SK-N-SH (cell line): ENCODE measurements around the gene ARHGAP5. TPM values are rescaled to one million over a fixed set of nuclear protein-coding genes. Genes with fewer than 3 reads are reported as not detected.

ENCODE experiments used
- CTCF ChIA-PET: fragments of 300-600, 350-600 bp; formaldehyde crosslinking; extraction: SDS; loops from one replicate; lab custom pipeline; 2021; lab: Yijun Ruan, JAX
- POLR2A ChIA-PET: fragments of 350-600 bp; sonication (Branson Sonifier 250); formaldehyde crosslinking; extraction: SDS; loops from one replicate; lab custom pipeline; 2020; ENCODE audit warnings: antibody characterized with exemption, inconsistent platforms; lab: Yijun Ruan, JAX
- DNase-seq: peaks from one replicate; pipeline ENCODE4 v3.0.0; 2012
- H2AFZ ChIP-seq: fragments of 200-600 bp; sonication (generic); 2 replicates; pipeline ENCODE4 v1.8.1; 2016; ENCODE audit warnings: antibody characterized with exemption, mild to moderate bottlenecking, low read depth
- H3F3A ChIP-seq: fragments of 200-600 bp; sonication (generic); replicated peaks from 2 replicates; pipeline ENCODE3; 2016; ENCODE audit warnings: antibody characterized with exemption, mild to moderate bottlenecking; ENCODE audit not compliant: insufficient read depth
- H3K27ac ChIP-seq, 2 experiments: fragments of 200-500 bp in 1 of 2; fragments of 200-600 bp in 1 of 2; sonication (Bioruptor generic) in 1 of 2; sonication (generic), shearing (Covaris generic) in 1 of 2; 2 replicates each; pipeline versions ENCODE4 v1.5.1 to v1.6.1; 2014 to 2016; ENCODE audit warnings: low read depth in 2 of 2, inconsistent platforms in 1 of 2, low read length in 1 of 2, mild to moderate bottlenecking in 1 of 2, mixed read lengths in 1 of 2
- H3K27me3 ChIP-seq: fragments of 200-600 bp; sonication (generic), shearing (Covaris generic); 2 replicates; pipeline ENCODE4 v1.6.1; 2016; ENCODE audit warnings: mixed run types; ENCODE audit not compliant: insufficient read depth
- H3K36me3 ChIP-seq, 2 experiments: fragments of 200-500 bp in 1 of 2; fragments of 200-600 bp in 1 of 2; sonication (Bioruptor generic) in 1 of 2; sonication (generic) in 1 of 2; replicated peaks in 1 of 2; 2 replicates each; pipeline versions ENCODE3 to v1.5.1; 2014 to 2016; ENCODE audit warnings: low read length in 1 of 2, mild to moderate bottlenecking in 1 of 2; ENCODE audit not compliant: insufficient read depth in 2 of 2, control insufficient read depth in 1 of 2
- H3K4me1 ChIP-seq, 2 experiments: fragments of 200-500 bp in 1 of 2; fragments of 200-600 bp in 1 of 2; sonication (Bioruptor generic) in 1 of 2; sonication (generic), shearing (Covaris generic) in 1 of 2; 2 replicates each; pipeline versions ENCODE4 v1.5.1 to v1.6.1; 2014 to 2016; ENCODE audit warnings: low read depth in 1 of 2, low read length in 1 of 2, mixed run types in 1 of 2; ENCODE audit not compliant: insufficient read depth in 2 of 2, control insufficient read depth in 1 of 2
- H3K4me2 ChIP-seq: fragments of 200-600 bp; sonication (generic), shearing (Covaris generic); 2 replicates; pipeline ENCODE4 v1.6.1; 2017; ENCODE audit warnings: mixed run types
- H3K4me3 ChIP-seq, 2 experiments: fragments of 200-500 bp in 1 of 2; fragments of 200-600 bp in 1 of 2; sonication (Bioruptor generic) in 1 of 2; sonication (generic), shearing (Covaris generic) in 1 of 2; 2 replicates each; pipeline versions ENCODE4 v1.5.1 to v1.8.1; 2014 to 2016; ENCODE audit warnings: low read depth in 2 of 2, inconsistent platforms in 1 of 2, low read length in 1 of 2, mild to moderate bottlenecking in 1 of 2, mixed read lengths in 1 of 2, moderate library complexity in 1 of 2
- H3K79me2 ChIP-seq: fragments of 200-600 bp; sonication (generic); 2 replicates; pipeline ENCODE4 v1.8.1; 2017; ENCODE audit warnings: mild to moderate bottlenecking; ENCODE audit not compliant: insufficient read depth
- H3K9ac ChIP-seq: fragments of 200-600 bp; sonication (generic); 2 replicates; pipeline ENCODE4 v1.6.1; 2017; ENCODE audit warnings: mixed run types
- H3K9me2 ChIP-seq: fragments of 200-600 bp; sonication (generic); 2 replicates; pipeline ENCODE4 v1.6.1; 2017; ENCODE audit warnings: mixed run types
- H3K9me3 ChIP-seq: fragments of 200-600 bp; sonication (generic); 2 replicates; pipeline ENCODE4 v1.6.1; 2017; ENCODE audit warnings: mixed run types, mild to moderate bottlenecking, moderate library complexity
- H4K20me1 ChIP-seq: fragments of 200-600 bp; sonication (generic); 2 replicates; pipeline ENCODE4 v1.6.1; 2017; ENCODE audit warnings: mild to moderate bottlenecking, mixed run types; ENCODE audit not compliant: insufficient read depth
- CTCF ChIP-seq: fragments of 200-600 bp; sonication (generic); IDR thresholded peaks from 2 replicates; pipeline ENCODE4 v1.6.1; 2017; ENCODE audit warnings: antibody characterized with exemption, mild to moderate bottlenecking, moderate library complexity
- ELF1 ChIP-seq: IDR thresholded peaks from 2 replicates; pipeline ENCODE4 v1.4.0; 2012
- EP300 ChIP-seq, 2 experiments: IDR thresholded peaks; 2 replicates each; pipeline versions ENCODE4 v1.4.0 to v1.6.1; 2012; ENCODE audit warnings: borderline replicate concordance in 1 of 2, low read depth in 1 of 2, low read length in 1 of 2
- EZH2phosphoT487 ChIP-seq: fragments of 200-600 bp; sonication (generic); IDR thresholded peaks from 2 replicates; pipeline ENCODE4 v1.6.1; 2017; ENCODE audit warnings: low read depth, mixed run types, mild to moderate bottlenecking, antibody characterized with exemption, moderate library complexity, borderline replicate concordance
- FOXM1 ChIP-seq: IDR thresholded peaks from 2 replicates; pipeline ENCODE4 v1.4.0; 2012; ENCODE audit warnings: low read depth, mild to moderate bottlenecking
- GABPA ChIP-seq: IDR thresholded peaks from 2 replicates; pipeline ENCODE4 v1.4.0; 2012; ENCODE audit warnings: low read depth, mild to moderate bottlenecking
- MAX ChIP-seq: IDR thresholded peaks from 2 replicates; pipeline ENCODE4 v1.4.0; 2012; ENCODE audit warnings: low read depth
- MEF2A ChIP-seq: IDR thresholded peaks from 2 replicates; pipeline ENCODE4 v1.4.0; 2012; ENCODE audit warnings: low read depth, borderline replicate concordance
- PBX3 ChIP-seq: IDR thresholded peaks from 2 replicates; pipeline ENCODE4; 2012
- POLR2AphosphoS5 ChIP-seq: IDR thresholded peaks from 2 replicates; pipeline ENCODE4 v1.6.1; 2012; ENCODE audit warnings: low read depth, low read length
- RCOR1 ChIP-seq: fragments of 150-350 bp; IDR thresholded peaks from 2 replicates; pipeline ENCODE4 v1.6.1; 2017; ENCODE audit warnings: antibody characterized with exemption, low read length
- RFX5 ChIP-seq: IDR thresholded peaks from 2 replicates; pipeline ENCODE4 v1.6.1; 2012; ENCODE audit warnings: mild to moderate bottlenecking, improper control_type of control experiment, low read length
- RXRA ChIP-seq: IDR thresholded peaks from 2 replicates; pipeline ENCODE4 v1.4.0; 2012; ENCODE audit warnings: low read depth, mild to moderate bottlenecking, borderline replicate concordance
- SIN3A ChIP-seq: IDR thresholded peaks from 2 replicates; pipeline ENCODE4 v1.6.1; 2012; ENCODE audit warnings: low read depth, mild to moderate bottlenecking, low read length, moderate library complexity, borderline replicate concordance
- SMC3 ChIP-seq: IDR thresholded peaks from 2 replicates; pipeline ENCODE4 v1.6.1; 2012; ENCODE audit warnings: low read depth, low read length, improper control_type of control experiment
- TAF1 ChIP-seq: IDR thresholded peaks from 2 replicates; pipeline ENCODE4 v1.6.1; 2012; ENCODE audit warnings: low read depth, mild to moderate bottlenecking, low read length, moderate library complexity, borderline replicate concordance
- TCF12 ChIP-seq: IDR thresholded peaks from 2 replicates; pipeline ENCODE4 v1.4.0; 2012
- USF2 ChIP-seq: fragments of 150-350 bp; IDR thresholded peaks from 2 replicates; pipeline ENCODE4 v1.6.1; 2017; ENCODE audit warnings: antibody characterized with exemption, low read length, low read depth, borderline replicate concordance
- YY1 ChIP-seq: IDR thresholded peaks from 2 replicates; pipeline ENCODE4 v1.4.0; 2012; ENCODE audit warnings: low read depth, mild to moderate bottlenecking
- WGBS: methylation state at CpG from one replicate; pipeline ENCODE4 v1.1.6; 2017; ENCODE audit warnings: low lambda C conversion rate; 5-methylcytosine and 5-hydroxymethylcytosine counted together
- polyA plus RNA-seq, 3 experiments: library from polyadenylated mRNA; depleted of rRNA; stranded (reverse); fragments of >200 nt; gene quantifications; 2 replicates each; pipeline ENCODE4 v1.2.3, GENCODE V29; 2012

The ARHGAP5 gene
- polyA plus RNA-seq, 1 of the 3 experiments (the other 2 are of a cell fraction): 7.2 TPM

- TF ChIP-seq MAX (no peak), FOXM1 (no peak), USF2 (no peak), POLR2AphosphoS5 (no peak), TAF1 (no peak)
- TF ChIP-seq, all 33 proteins: peak for 0
Measured at GRCh38 chr14:32064931-32065330, 12.2 kb upstream of the ARHGAP5 start (continued).

- Histone ChIP-seq H3F3A (no peaks in the 10 kb centered on the region), H4K20me1 (no peaks in the 10 kb centered on the region), H2AFZ (no peak overlapping the region), H3K4me3 (no peak overlapping the region), H3K9ac (no peak overlapping the region), H3K27ac (no peak overlapping the region), H3K79me2 (no peaks in the 10 kb centered on the region), H3K4me1 (no peaks in the 10 kb centered on the region; a peak in 1 of 4 replicates), H3K27me3 (no peaks in the 10 kb centered on the region), H3K4me2 (no peak overlapping the region), H3K9me2 (no peaks in the 10 kb centered on the region), H3K9me3 (no peaks in the 10 kb centered on the region), H3K36me3 (no peaks in the 10 kb centered on the region)
- 52% methylated on average over 2 of the region's 2 CpGs for WGBS
- DNase-seq: no peak
- CTCF ChIA-PET: interaction anchor here (1.1 to 14.1 kb wide), 2 partner anchors 12 to 184 kb away, joined by 3 to 169 read pairs; no protein-coding TSS in a partner anchor
- POLR2A ChIA-PET: no interaction called here
- TF ChIP-seq EZH2phosphoT487 (no peak), PBX3 (no peak), EP300 (IDR thresholded peaks at IDR 0.05; ENCODE audit: borderline replicate concordance in 1 of 2, low read depth in 1 of 2, low read length in 1 of 2) (no peak), GABPA (no peak), RFX5 (no peak)
Measured at GRCh38 chr14:32068708-32069107, 8.4 kb upstream of the ARHGAP5 start.

GRCh38 chr14:32070282-32070681 is 6.8 kb upstream of the ARHGAP5 start:
- 94% methylated on average over 3 of the region's 3 CpGs for WGBS
- ChIA-PET CTCF (interaction anchor here (1.2 to 14.1 kb wide), 2 partner anchors 80 to 182 kb away, joined by 3 to 169 read pairs; no protein-coding TSS in a partner anchor), POLR2A (no interaction called here)
- no peaks in the 10 kb centered on the region; a peak in 1 of 4 replicates for H3K4me1 ChIP-seq
- H3K79me2 ChIP-seq: peaks cover 10% of the 10 kb centered on the region
- H3K9ac ChIP-seq: no peak overlapping the region
- H3K4me2 ChIP-seq: no peak overlapping the region
- H2AFZ ChIP-seq: no peak overlapping the region
- no peak for DNase-seq
- no peaks in the 10 kb centered on the region for H3K9me3 ChIP-seq
- no peaks in the 10 kb centered on the region for H3K27me3 ChIP-seq
- H3K4me3 ChIP-seq: no peak overlapping the region
- no peaks in the 10 kb centered on the region for H3F3A ChIP-seq
- no peaks in the 10 kb centered on the region for H4K20me1 ChIP-seq
- H3K27ac ChIP-seq: no peak overlapping the region
- no peaks in the 10 kb centered on the region for H3K9me2 ChIP-seq
- H3K36me3 ChIP-seq: no peaks in the 10 kb centered on the region
- TF ChIP-seq ELF1: no peak
- TF ChIP-seq MAX: no peak
- TF ChIP-seq GABPA: no peak
- TF ChIP-seq RXRA: no peak
- TF ChIP-seq EP300 (IDR thresholded peaks at IDR 0.05; ENCODE audit: borderline replicate concordance in 1 of 2, low read depth in 1 of 2, low read length in 1 of 2): no peak
- TF ChIP-seq EZH2phosphoT487: no peak
- TF ChIP-seq TCF12: no peak
- TF ChIP-seq SIN3A: no peak
- no peak for TF ChIP-seq RCOR1
- no peak for TF ChIP-seq USF2
- no peak for TF ChIP-seq RFX5
- TF ChIP-seq CTCF: no peak
- no peak for TF ChIP-seq MEF2A
- TF ChIP-seq TAF1: no peak
- TF ChIP-seq SMC3: no peak
- TF ChIP-seq YY1: no peak
- TF ChIP-seq FOXM1: no peak
